ENCODE data around the gene PAWR.
"Not testable (repeated sequence)": the region's sequence is repeated elsewhere in the genome, so short reads cannot be mapped to it uniquely, and the experiment has no call there.

PAWR gene

GRCh38 chr12:79585147-79585546 lies 105.6 kb downstream of the PAWR start:
- TF ChIP-seq CTCF (IDR thresholded peaks at IDR 0.05; ENCODE audit: control insufficient read depth, extremely low read depth, insufficient read depth), result no peak
- no peak overlapping the region for H3K4me3 ChIP-seq (ENCODE audit: low read depth, low read length)

GRCh38 chr12:79573820-79574219 lies 116.9 kb downstream of the PAWR start:
- no peak for TF ChIP-seq CTCF (IDR thresholded peaks at IDR 0.05; ENCODE audit: control insufficient read depth, extremely low read depth, insufficient read depth)
- H3K4me3 ChIP-seq (ENCODE audit: low read depth, low read length), result no peak overlapping the region
- no peak for DNase-seq (ENCODE audit: low read depth)

More at GRCh38 chr12:79585147-79585546, 105.6 kb downstream of the PAWR start:
- no peak for DNase-seq (ENCODE audit: low read depth)

- no peak overlapping the region for H3K4me3 ChIP-seq (ENCODE audit: low read depth, low read length)
- no peak for DNase-seq (ENCODE audit: low read depth)
- no peak for TF ChIP-seq CTCF (IDR thresholded peaks at IDR 0.05; ENCODE audit: control insufficient read depth, extremely low read depth, insufficient read depth)
Observed at GRCh38 chr12:79569679-79570078, 121.1 kb downstream of the PAWR start.

- no peak for DNase-seq (ENCODE audit: low read depth)
- no peak overlapping the region for H3K4me3 ChIP-seq (ENCODE audit: low read depth, low read length)
- no peak for TF ChIP-seq CTCF (IDR thresholded peaks at IDR 0.05; ENCODE audit: control insufficient read depth, extremely low read depth, insufficient read depth)
Observed at GRCh38 chr12:79567175-79567563, 123.6 kb downstream of the PAWR start.

- peak; percentile 97 for DNase-seq (ENCODE audit: low read depth)
- no peak for TF ChIP-seq CTCF (IDR thresholded peaks at IDR 0.05; ENCODE audit: control insufficient read depth, extremely low read depth, insufficient read depth)
Observed at GRCh38 chr12:79566452-79567174, 124.2 kb downstream of the PAWR start.

GRCh38 chr12:79564727-79565350 lies 125.9 kb downstream of the PAWR start:
- not testable (repeated sequence) for H3K4me3 ChIP-seq (ENCODE audit: low read depth, low read length); DNase-seq (ENCODE audit: low read depth)

More at GRCh38 chr12:79566452-79567174, 124.2 kb downstream of the PAWR start:
- no peak overlapping the region for H3K4me3 ChIP-seq (ENCODE audit: low read depth, low read length)

GRCh38 chr12:79563021-79563740 lies 127.6 kb downstream of the PAWR start:
- H3K4me3 ChIP-seq (ENCODE audit: low read depth, low read length), result no peak overlapping the region
- no peak for DNase-seq (ENCODE audit: low read depth)
- no peak for TF ChIP-seq CTCF (IDR thresholded peaks at IDR 0.05; ENCODE audit: control insufficient read depth, extremely low read depth, insufficient read depth)

Data from LNCaP clone FGC (cell line).